Measurements from ENCODE around the gene NFYC.
"Not testable (repeated sequence)": the region's sequence is repeated elsewhere in the genome, so short reads cannot be mapped to it uniquely, and the experiment has no call there.

Gene NFYC

DNA sequence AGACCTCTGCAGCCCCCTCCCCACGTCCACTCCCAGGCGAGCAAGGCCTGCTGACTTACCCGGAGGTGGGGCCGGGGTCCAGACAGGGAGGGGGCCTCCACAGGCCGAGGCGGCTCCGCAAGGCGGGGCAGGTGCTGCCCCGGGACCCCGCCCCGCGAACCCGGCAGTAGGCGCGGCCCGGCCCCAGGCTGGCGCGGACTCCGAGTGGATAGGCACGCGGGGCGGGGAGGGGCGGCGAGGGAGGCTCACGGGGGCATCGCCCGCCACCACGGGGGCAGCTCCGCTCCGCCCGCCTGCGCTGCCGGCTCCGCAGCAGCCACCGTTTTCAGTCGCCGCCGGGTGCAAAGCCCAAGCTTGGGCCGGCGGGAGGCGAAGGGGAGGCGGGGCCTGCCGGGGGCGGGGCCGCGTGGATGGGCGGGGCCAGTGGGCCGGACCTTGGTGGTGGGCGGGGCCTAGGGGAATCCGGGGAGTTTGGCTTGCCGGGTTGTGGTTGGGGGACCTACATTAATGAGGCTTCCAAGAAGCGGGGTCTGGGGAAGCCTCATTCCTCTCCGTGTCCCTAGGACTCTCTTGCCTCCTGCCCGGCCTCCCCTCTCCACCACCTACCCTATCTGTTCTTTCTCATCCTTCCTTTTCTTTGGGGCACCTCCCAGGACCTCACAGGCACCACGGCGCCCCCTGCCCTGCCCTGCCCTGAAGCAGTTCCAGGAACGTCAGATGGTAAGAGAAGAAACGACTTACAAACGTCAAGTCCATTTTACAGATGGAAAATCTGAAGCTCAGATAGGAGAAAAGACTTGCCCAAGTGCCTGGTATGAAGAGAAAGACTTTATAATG, 26.0 kb upstream of the NFYC start, which contains the start of gene RIMS3:
RIMS3 (minus strand) TSS at position 348 of the 837 bp plus-strand sequence. CDS start 23,757 bp downstream, outside the sequence.
- DNase-seq: peak; percentile 78

DNA sequence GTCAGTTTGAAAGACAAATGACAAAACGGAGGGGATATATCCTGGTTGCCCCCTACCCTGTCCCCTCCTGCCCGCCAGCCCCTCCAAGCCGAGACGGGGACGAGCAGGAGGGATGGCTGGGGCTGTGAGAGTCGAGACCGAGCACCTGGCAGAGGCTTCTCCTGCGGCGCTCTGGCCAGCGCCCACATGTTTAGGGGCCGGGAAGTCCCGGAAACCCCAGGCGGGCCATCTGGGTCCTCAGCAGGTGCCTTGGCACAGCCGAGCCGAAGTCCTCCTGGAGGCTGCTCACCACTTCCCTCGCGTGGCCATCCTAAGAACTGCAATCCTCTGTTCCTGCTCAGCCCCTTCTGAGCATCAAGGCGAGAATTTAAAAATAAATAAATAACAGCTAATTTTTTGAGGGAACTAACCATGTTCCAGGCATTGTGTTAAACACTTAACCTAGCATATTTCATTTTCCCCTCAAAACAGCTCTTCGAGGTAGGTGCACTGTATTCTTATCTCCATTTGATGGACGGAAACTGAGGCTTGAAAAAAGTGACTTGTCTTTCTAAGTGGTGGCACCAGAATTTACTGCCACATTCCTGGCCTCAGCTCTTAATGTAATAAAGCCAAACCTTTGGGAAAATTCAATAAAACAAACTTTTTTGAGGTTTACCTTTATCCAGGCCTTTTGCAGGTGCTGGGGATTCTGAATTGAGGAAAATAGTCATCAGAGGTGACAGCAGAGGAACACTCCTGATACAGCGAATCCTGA, 22.6 kb upstream of the NFYC start:
- peak; percentile 77 for DNase-seq

DNA sequence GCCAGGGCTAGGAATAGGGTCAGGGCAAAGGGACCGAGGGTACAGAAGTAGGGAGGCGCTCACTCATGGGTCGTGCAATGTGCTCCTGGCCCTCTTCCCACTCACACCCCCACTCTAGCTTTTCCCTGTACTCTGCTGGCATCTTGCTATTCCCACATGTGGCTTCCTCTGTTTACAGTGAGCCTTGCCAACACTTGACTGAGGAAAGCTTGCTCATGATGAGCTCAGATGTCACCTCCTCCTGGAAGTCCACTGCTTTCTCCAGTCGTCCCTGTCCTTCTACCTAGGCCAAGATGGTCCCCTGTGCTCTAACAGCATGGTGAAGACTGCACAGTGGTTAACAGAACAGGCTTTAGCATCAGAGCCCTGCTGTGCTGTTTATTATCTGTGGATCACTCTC, 18.1 kb upstream of the NFYC start:
- DNase-seq: no peak

DNA sequence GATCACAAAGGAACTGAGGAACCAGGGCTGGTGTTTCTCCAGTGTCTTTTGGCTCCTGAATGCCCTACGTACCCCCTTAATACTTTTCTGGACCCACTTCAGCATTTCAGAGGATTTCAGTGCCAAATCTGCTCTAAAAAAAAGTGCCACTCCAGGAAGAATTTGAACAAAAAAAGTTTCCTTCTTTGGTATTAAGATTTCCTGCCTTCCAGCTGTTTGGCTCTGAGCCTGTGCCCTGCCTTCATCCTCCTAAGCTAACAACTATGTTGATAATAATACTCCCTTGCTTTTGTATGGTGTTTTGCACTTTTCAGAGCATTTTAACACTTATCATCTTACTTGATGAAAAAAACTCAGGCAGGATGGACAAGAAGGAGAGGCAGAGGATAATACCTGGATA, 15.0 kb upstream of the NFYC start:
- DNase-seq: no peak

DNA sequence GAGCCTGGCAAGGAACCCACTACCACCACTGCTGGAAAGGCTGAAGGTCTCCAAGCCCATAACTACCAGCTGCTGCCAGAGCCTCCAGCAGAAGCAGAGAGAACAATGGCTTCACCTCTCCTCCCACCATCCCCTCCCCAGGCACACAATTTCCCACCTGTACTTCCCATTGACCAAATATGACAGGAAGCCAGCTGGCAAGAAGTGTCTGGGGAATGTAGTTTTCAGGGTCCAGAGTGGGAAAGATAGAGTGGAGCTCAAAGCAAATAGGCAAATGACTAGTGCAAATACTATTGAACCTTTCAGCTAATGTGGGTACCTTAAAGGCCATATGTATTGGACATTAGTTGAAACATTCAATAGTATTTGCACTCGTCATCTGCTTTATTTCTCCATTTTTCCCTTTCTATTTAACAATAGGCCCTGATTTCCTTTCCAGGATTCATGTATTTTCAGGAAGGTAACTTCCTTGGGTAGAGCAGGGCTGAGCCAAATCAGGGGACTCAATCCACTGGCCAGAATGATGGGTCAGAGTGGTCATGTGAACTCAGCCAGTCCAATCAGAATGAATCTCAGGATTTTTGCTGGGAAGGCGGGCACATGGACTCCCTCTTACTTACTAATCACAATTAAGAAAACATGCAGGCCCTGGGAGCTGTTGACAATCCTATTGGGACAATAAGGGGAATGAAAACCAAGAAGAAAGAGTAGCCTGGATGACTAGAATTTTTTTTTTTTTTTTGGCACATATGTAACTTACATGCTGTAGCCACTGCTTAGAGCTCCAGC, 12.1 kb upstream of the NFYC start:
- DNase-seq: no peak

DNA sequence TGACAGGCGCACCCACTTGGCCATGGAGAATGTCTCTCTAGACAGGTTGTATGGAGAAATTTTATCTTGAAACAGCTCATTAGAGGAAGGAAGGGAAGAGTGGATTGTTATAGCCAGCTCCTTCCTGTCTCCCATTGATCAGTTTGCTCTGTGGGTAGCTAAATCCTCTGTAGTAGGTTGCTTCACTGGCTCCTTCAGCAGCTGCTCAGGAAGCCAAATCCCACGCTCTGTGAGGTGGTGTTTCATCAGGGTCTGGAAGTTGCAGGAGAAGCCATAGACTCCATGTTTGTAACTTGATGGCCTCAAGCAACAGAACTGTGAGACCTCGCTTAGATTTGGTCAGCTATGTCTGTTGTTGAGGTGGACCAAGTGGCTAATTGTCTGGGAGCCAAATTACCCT, 6.8 kb upstream of the NFYC start:
- DNase-seq: no peak

DNA sequence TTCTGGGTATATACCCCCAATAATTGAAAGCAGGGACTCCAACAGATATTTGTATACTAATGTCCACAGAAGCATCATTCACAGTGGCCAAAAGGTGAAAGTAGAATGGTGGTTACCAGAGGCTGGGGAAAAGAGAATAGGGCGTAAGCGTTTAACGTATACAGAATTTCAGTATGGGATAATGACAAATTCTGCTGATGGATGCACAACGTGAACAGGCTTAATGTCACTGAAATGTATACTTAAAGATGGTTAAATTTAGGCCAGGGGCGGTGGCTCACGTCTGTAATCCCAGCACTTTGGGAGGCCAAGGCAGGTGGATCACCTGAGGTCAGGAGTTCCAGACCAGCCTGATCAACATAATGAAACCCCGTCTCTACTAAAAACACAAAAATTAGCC, 4.4 kb upstream of the NFYC start:
- no peak for DNase-seq

DNA sequence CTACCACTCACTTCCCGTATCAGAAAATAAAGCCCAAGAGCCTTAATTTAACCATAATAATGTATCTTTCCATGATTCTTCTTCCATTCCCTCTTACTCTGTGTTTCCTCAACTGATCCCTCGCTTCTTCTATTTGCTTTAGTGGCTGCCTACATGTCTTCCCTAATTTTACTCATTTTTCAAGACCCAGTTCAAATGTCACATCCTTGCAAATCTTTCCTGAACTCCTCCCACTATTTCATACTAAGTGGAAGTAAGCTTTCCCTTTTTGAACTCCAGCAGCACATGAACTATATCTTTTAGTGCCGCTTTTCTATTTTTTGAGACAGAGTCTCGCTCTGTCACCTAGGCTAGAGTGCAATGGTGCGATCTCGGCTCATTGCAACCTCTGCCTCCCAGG, 3.8 kb upstream of the NFYC start:
- DNase-seq: no peak

DNA sequence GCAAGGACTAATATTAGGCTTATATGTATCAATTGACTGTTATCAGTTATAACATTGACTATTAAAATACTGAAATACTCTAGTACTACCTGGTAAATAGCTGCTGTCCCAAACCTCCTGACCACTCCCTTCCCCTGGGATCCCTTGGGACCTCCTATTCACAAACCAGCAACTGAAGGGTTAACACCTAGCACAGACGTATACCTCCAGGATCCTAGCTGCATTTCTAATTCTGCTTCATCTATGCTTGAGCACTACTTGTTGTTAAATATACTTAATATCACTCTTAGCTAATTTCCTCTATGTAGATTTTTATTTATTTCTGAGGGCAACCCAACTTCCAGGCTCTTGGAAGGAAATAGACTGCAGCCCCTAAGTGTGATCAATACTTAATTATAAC, 1.8 kb upstream of the NFYC start:
- no peak for DNase-seq

DNA sequence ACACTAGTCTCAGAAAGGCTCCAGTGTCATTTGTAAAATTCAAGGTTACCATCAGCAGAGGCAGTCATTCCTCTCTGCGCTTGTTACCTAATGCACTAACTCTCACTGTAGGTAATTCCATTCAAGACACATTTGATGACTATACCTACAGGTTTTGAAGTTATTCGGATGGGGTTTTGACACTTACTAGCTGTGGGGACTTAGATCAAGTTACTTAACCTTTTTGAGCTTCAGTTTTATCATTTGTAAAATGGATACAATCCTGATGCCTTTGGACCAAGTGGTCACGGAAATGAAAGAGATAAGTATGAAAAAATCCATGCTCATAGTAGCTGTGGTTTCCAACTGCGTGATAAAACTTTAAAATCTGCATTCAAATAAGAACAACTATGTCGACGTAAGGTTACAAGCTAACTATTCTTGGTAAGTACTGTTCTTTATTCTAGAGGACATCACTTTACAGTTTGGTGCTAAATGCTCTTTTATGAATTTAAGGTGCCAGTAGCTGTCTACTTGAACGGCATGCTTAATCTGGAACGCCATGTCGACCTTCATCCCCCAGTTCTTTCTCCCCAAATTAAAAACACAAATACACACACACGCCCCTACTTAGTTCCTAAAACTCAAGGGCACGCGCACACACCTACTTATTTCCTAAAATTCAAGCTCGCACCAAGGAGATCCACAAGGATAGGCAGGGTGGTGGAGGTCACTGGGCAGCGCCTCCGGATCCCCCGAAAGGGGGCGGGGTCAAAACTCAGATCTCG, 550 bp upstream of the NFYC start:
- DNase-seq: no peak

DNA sequence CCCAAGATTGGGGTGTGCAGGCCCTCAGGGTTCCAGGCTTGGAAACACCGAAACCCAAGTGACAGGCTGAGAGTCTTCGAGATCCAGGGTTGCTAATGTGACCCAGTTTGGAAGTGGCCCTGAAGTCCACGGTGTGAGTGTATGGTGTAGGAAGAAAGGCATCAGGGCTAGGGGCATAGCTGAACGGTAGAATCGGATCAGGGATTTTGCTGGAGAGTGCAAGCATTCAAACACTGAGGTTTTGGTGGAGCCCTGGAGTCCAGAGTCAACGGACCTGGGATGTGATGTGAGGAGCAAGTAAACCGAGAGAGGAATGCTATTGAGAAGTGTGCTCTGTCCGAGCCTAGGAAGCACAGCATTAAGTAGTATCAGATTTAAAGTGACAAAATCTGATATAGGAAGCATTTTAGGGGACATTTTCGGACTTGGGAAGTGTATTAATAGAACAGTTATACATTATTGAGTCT, 958 bp downstream of the NFYC start:
- DNase-seq: no peak

DNA sequence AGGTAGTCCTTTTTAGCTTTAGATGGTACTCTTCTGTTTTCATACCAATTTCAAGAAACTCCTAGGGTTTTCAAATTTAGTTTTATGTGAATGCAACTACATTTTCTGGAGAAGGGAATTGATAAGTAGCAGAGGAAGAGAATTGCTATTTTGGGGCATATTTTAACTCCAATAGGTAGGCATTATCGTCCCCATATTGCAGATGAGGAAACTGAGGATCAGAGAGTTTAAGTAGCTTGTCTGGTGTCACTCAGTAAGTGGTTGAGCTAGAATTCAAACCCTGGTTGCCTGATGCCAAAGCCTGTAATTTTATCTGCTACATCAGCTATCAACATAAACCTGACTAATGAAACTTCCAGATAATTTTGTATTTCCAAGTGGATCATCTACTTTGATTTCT, 1.9 kb downstream of the NFYC start:
- no peak for DNase-seq

DNA sequence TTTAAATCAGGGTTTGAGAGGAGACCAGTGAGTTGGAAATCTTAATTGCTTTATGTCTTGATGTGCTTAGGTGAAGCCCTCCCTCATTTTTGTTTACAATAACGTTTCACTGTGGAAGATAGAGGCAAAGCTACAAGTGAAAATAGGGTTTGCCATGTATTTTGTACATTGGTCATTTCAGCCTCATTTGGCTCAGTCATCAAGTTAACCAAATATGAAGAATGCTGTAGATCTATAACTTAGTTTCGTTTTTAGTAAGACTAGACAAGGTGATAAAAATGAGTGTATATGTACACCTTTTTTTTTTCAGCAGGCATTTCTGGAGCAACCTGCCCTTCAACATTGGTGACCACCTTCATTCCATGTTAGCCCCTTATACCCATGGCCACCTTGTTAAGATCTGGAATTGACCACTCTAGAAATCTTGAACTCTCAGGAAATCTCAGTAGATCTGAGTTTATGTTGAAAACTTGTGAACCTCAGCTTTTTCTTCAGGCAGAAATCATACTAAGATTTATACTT, 2.9 kb downstream of the NFYC start:
- DNase-seq: no peak

DNA sequence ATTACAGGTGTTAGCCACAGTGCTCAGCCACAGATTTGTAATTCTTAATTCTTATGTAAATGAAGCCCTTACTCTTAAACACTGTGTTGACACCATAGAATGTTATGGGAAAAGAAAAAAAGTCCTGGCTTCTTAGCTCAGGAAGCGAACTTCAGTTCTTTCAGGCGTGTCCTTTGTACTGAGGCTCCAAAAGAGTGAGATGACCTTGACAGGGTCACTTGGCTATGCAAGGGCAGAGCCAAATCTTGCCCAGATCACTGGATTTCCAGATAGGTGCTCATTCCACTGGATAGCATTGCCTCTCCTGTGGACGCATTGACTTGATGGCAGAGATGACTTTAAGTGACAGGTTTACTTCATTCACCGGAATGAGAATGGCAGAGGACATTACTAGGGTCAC, 4.8 kb downstream of the NFYC start:
- DNase-seq: no peak

DNA sequence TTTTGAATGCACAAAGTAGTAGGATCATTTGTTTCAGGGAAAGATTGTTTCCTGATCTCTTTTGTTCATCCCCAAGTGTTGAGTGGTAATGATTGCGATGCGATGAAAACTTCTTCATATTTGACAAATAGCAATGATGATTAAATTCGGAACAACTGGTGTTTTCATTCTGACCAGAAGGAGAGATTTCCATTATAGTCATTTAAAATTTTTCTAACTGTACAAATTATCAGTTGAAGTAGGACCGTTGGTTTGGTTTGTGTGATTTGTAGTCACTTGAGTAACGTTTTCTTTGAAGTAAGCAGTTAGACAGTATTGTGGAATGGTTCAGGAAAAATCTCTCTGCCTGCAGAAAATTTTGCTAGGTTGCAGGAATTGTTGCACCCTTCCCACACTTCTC, 5.9 kb downstream of the NFYC start:
- DNase-seq: no peak

DNA sequence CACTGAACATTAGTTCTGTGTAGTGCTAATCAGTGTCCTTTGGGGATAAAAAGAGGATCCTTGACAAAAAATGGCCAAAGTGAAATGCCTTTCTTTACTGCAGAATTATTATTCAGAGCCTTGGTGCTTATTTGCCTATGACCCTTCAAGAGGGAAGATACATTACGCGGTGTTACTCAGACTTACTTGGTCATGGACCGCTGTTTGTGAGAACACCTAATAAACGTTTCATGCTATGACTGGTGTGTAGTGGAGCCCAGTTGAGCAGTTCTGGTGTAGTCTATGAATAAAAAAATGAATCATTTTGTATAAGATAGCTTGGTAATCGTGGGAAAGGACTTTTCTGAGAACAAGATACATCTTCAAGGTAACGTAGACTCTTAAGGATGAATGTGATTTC, 8.3 kb downstream of the NFYC start:
- no peak for DNase-seq

DNA sequence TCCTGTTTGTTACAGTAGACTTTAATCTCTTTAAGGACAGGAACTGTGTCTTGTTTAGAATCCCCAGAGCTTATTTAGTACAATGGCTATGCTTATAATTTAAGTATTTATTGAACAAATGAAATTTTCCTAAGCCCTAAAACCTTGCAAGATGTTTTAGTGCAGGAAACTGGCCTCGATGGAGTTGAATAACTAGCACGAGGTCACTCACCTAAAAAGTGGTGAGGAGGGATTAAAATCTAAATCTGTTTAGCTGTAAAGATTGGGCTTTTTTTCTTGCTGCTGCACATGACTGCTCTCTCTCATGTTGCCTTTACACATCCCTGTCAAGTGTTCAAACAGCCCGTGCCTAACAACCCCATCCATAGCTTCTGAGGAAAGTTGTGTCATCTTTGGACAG, 10.2 kb downstream of the NFYC start:
- DNase-seq: no peak

DNA sequence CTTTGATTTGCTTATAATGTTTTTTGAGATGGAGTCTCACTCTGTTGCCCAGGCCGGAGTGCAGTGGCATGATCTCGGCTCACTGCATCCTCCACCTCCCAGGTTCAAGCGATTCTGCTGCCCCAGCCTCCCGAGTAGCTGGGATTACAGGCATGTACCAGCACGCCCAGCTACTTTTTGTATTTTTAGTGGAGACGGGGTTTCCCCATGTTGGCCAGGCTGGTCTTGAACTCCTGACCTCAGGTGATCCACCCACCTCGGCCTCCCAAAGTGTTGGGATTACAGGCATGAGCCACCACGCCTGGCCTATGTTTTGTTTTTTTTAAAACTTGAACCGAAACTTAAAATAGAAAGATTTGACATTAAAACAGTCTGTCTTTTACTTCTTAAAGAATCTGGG, 11.3 kb downstream of the NFYC start:
- not testable (repeated sequence) for DNase-seq

DNA sequence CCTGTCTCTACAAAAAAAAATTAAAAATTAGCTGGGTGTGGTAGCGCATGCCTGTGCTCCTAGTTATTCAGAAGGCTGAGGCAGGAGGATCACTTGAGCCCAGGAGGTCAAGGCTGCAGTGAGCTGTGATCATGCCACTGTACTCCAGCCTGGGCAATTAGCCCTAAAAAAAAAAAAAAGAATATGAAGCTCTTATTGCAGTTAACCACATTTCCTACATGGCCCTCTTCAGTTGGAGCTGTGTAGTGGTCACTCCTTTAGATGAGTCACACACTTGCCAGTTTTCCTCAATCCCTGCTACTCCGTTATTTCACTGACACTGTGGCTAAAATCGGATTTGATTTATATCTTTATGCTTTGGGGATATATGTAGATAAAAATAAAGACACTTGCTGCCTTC, 11.8 kb downstream of the NFYC start:
- DNase-seq: no peak

DNA sequence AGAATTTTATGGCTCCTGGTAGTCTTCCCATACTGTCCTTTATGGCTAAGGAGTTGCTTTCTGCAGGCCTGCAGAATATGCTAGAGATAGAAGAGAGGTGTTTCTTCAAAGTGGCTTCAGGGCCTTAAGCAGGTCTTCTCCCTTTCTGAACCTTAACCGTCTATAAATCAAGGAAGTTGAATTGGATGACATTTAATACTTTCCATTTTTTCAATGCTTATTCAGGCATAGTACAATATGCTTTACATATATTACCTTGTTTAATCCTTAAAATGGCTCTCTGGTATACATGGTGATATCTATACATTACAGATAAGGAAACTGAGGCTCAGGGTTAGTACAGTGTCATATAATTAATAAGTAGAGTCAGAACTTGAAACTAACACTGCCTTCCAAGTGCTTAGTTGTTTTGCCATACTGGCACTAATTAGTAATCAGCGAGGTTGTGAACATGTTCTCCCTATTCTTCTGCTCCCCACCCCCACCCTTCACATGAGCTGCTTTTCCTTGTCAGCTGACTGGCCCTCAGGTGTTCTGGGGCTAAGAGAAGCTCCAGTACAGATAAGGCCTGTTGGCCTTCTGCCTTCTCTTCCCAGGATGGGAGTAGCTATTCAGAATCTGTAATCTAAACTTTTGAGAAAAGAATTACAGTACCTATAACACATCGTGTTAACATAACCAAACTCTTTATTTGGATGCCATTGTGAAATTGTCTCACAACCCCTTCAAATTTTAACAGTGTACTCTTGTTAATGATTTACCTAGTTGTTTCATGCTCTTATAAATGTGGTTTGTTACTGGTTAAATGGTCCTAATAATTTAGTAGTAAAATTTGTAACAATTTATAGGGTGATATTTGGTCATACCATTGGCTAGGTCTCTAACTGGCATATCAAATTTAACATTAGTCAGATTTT, 13.6 kb downstream of the NFYC start:
- DNase-seq: no peak

DNA sequence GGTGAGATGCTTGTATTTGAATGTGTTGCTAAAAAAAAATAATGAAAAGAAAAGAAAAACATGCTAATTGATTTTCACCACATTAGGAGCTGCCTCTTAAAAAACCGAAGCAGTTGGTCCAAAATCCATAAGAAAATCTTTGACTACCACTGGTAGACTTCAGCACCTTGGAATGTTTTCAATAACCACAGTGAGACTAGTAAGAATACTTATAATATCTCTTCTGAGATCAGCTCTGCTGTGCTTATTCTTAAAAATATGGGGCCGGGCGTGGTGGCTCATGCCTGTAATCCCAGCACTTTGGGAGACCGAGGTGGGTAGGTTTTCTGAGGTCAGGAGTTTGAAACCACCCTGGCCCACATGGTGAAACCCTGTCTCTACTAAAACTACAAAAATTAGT, 15.1 kb downstream of the NFYC start:
- no peak for DNase-seq
